GM20431 (cell line): ENCODE results near the gene NPAS4.

Experiments used
- in situ Hi-C: fragments of 300-500 bp; cut with MseI, MboI; formaldehyde crosslinking; loops from one replicate; pipeline ENCODE4 v1.15.0; 2020; ENCODE audit warnings: low sequenced_read_pairs; ENCODE audit not compliant: unreplicated experiment

Gene NPAS4

DNA sequence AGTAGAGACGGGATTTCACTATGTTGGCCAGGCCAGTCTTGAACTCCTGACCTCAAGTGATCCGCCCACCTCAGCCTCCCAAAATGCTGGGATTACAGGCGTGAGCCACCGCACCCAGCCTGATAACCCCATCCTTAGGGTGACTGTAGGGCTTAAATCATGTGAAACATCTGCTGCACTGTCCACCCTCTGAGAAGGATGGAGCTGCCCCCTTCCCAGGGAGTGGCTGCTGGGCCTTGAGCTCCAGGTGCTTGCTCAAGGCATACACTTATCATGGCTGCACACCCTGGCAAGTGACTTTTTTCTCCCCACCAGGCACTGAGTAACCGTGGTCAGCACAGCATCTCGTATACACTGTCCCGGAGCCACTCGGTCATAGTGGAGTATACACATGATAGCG is 51.2 kb downstream of the NPAS4 start:
- in situ Hi-C loops, result no loop called here

DNA sequence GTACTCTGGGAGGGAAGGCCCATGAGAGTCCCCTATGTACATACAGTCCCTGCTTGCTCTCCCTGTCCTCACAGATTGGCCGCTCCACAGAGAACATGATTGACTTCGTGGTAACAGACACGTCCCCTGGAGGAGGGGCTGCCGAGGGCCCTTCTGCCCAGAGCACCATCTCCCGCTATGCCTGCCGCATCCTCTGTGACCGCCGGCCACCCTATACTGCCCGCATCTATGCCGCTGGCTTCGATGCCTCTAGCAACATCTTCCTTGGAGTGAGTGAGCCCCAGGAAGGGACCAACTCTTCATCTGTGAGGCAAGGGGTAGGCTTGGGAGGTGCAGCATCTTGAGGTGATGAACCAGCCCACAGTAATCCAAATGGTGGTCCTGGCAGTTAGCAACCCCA is 52.3 kb downstream of the NPAS4 start:
- in situ Hi-C loops, result no loop called here

DNA sequence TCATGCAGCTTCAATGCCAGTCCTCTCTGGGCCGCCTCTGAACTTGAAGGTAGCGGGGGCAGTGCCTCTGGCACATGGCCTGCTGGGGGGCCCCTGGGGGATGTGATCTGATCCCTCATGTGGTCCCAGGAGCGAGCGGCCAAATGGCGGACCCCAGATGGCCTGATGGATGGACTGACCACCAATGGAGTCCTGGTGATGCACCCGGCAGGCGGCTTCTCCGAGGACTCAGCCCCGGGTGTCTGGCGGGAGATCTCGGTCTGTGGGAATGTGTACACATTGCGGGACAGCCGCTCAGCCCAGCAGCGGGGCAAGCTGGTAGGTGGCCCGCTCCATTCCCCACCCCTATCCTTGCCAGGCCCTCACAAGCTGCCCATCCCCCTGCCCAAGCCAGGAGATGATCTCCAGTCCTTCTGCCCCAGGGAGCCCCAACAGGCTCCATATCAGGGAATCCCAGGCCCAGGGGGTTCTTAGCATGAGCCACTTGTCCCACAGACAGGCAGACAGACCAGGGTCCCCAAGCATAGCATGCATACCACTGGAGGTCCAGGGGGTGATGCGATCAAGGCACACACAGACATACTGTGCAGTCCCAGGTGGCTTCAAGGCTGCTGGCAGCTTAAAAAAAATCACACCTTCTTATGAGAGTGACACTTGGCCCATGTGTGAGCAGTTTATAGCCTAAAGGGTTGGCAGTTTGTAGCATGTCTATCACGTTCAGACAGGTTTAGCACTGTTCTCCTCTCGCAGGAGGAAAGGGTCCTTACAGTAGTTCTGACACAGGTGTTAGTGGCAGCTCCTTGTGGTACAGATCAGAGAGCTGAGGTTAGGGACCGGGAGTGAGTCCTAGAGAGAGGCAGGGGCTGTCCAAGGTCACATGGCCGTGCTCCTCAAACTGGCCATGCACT is 53.0 kb downstream of the NPAS4 start:
- in situ Hi-C loops, result no loop called here

DNA sequence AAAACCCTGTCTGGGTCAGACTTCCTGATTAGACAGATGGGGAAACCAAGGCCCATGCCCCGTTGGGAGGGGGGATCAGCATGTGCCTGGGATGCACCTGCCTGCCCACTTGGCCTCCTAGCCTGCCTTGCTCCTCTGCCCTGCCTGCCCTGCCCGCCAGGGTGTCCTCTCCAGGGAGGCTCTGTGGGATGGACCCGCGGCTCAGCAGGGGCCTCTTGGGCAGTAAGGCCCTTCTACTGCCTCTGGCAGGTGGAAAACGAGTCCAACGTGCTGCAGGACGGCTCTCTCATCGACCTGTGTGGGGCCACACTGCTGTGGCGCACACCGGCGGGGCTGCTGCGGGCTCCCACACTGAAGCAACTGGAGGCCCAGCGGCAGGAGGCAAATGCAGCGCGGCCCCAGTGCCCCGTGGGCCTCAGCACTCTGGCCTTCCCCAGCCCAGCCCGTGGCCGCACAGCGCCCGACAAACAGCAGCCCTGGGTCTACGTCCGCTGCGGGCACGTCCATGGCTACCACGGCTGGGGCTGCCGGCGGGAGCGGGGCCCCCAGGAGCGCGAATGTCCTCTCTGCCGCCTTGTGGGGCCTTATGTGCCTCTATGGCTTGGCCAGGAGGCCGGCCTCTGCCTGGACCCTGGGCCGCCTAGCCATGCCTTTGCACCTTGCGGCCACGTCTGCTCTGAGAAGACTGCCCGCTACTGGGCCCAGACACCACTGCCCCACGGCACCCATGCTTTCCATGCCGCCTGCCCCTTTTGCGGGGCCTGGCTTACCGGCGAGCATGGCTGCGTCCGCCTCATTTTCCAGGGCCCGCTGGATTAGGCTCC is 54.7 kb downstream of the NPAS4 start:
- in situ Hi-C loops, result no loop called here
